Activated CD4-positive, alpha-beta T cell treated with anti-CD3 and anti-CD28 coated beads for 24 hours (primary cell): ENCODE data around the gene NCMAP.

Source experiments
- DNase-seq, 2 donors: peaks; one replicate each; pipeline ENCODE4 v3.0.0-alpha.2; 2020; ENCODE audit warnings: low read depth in 2 of 2

The NCMAP gene

GRCh38 chr1:24570265-24571125 lies 14.6 kb downstream of the NCMAP start:
- DNase-seq, result no peak

GRCh38 chr1:24572301-24572700 lies 16.4 kb downstream of the NCMAP start:
- DNase-seq, result no peak

GRCh38 chr1:24575905-24576587 lies 20.2 kb downstream of the NCMAP start:
- DNase-seq, result no peak

GRCh38 chr1:24578846-24579245 lies 23.0 kb downstream of the NCMAP start:
- no peak for DNase-seq

GRCh38 chr1:24580756-24581155 lies 24.9 kb downstream of the NCMAP start:
- no peak for DNase-seq

GRCh38 chr1:24584171-24584647 lies 28.3 kb downstream of the NCMAP start:
- no peak for DNase-seq

GRCh38 chr1:24586119-24586518 lies 30.2 kb downstream of the NCMAP start:
- no peak for DNase-seq

GRCh38 chr1:24586970-24587820 lies 31.3 kb downstream of the NCMAP start:
- DNase-seq, result peak; percentile 5 to 36

GRCh38 chr1:24588573-24588972 lies 32.7 kb downstream of the NCMAP start:
- no peak for DNase-seq

GRCh38 chr1:24589200-24589599 lies 33.3 kb downstream of the NCMAP start:
- no peak for DNase-seq

GRCh38 chr1:24591781-24592180 lies 35.9 kb downstream of the NCMAP start:
- no peak for DNase-seq

- DNase-seq, result no peak
Measured at GRCh38 chr1:24594328-24594598, 38.4 kb downstream of the NCMAP start.

- no peak for DNase-seq
Measured at GRCh38 chr1:24596401-24596880, 40.6 kb downstream of the NCMAP start.

GRCh38 chr1:24599265-24599664 lies 43.4 kb downstream of the NCMAP start:
- DNase-seq, result no peak

GRCh38 chr1:24600551-24600950 lies 44.7 kb downstream of the NCMAP start:
- no peak for DNase-seq

GRCh38 chr1:24605534-24606295 lies 49.8 kb downstream of the NCMAP start:
- DNase-seq, result no peak

- no peak for DNase-seq
Measured at GRCh38 chr1:24606296-24606605, 50.4 kb downstream of the NCMAP start.

- DNase-seq, result no peak
Measured at GRCh38 chr1:24606621-24607020, 50.7 kb downstream of the NCMAP start.

GRCh38 chr1:24609949-24610517 lies 54.1 kb downstream of the NCMAP start:
- no peak for DNase-seq

GRCh38 chr1:24619376-24619775 lies 63.5 kb downstream of the NCMAP start:
- DNase-seq, result no peak

GRCh38 chr1:24620678-24621077 lies 64.8 kb downstream of the NCMAP start:
- DNase-seq, result no peak
